Measurements from ENCODE around the gene LSM14B.

DNA sequence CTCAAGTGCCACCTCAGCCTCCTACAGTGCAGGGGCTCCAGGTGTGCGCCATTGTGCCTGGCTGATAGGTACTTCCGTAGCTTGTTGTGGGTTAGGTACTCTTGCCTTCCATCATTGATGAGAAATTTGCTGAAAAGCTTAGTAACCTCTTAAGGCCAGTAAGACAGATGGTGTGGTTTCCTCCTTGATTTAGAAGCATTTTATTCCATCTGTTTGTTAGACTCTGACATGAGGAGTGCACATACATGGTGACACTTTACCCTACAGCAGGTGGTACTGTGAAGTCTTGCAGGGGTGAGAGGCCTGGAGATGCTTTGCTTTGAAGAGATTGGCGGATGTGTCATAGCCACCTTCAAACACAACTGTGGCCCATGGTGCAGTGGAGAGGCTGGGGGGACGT, 45.8 kb downstream of the LSM14B start:
- TF ChIP-seq, protein P1, sequence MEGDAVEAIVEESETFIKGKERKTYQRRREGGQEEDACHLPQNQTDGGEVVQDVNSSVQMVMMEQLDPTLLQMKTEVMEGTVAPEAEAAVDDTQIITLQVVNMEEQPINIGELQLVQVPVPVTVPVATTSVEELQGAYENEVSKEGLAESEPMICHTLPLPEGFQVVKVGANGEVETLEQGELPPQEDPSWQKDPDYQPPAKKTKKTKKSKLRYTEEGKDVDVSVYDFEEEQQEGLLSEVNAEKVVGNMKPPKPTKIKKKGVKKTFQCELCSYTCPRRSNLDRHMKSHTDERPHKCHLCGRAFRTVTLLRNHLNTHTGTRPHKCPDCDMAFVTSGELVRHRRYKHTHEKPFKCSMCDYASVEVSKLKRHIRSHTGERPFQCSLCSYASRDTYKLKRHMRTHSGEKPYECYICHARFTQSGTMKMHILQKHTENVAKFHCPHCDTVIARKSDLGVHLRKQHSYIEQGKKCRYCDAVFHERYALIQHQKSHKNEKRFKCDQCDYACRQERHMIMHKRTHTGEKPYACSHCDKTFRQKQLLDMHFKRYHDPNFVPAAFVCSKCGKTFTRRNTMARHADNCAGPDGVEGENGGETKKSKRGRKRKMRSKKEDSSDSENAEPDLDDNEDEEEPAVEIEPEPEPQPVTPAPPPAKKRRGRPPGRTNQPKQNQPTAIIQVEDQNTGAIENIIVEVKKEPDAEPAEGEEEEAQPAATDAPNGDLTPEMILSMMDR (IDR thresholded peaks at IDR 0.05; ENCODE audit: poor library complexity): no peak
- TF ChIP-seq EZH2phosphoT487 (IDR thresholded peaks at IDR 0.05; ENCODE audit: low read depth, severe bottlenecking, unreplicated experiment): no peak
- TF ChIP-seq EZH2 (IDR thresholded peaks at IDR 0.05; ENCODE audit: borderline replicate concordance): no peak

Measured in hepatocyte (in vitro differentiated cells).